ENCODE results near the gene ATG16L1. TPM values are rescaled to one million over a fixed set of nuclear protein-coding genes. Genes with fewer than 3 reads are reported as not detected.

ATG16L1 gene
- total RNA-seq, 2 donors from 2014 or later = 23.6 to 26.0 TPM

GRCh38 chr2:233217892-233218377, 33.5 kb upstream of the ATG16L1 start:
- Mint-ChIP-seq H3K27me3 (ENCODE audit: low read depth) (no peaks in the 10 kb centered on the region), H3K27ac (no peak overlapping the region), H3K36me3 (ENCODE audit: insufficient read depth in 2 of 2) (no peaks in the 10 kb centered on the region), H3K9me3 (peaks cover 0 to 3% of the 10 kb centered on the region in 2 donors), H3K4me3 (no peak overlapping the region), H3K4me1 (ENCODE audit: low read depth) (no peaks in the 10 kb centered on the region)
- no peak for ATAC-seq (replicated peaks in 1 of 2)
- DNase-seq = no peak

DNA sequence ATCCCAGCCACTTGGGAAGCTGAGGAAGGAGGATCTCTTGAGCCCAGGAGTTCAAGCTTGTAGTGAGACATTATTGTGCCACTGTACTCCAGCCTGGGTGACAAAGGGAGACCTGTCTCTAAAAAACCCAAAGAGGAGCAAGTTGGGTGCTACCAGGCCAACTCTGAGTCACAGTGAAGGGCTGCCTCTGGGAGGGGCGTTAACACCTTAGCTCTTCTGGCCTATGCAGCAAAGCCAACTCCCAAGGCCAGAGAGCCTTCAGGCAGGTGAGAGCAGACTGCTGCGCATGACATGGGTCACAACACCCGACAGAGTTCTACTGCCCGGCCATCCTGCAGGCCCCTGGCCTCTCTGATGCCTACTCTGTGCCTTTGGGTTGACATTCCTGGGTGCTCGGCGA, 32.6 kb upstream of the ATG16L1 start:
- ATAC-seq (replicated peaks in 1 of 2) = no peak

GRCh38 chr2:233219848-233220247, 31.6 kb upstream of the ATG16L1 start:
- Mint-ChIP-seq H3K27ac (no peak overlapping the region), H3K9me3 (peaks cover 0 to 3% of the 10 kb centered on the region in 2 donors), H3K4me3 (no peak overlapping the region), H3K4me1 (ENCODE audit: low read depth) (no peaks in the 10 kb centered on the region), H3K27me3 (ENCODE audit: low read depth) (no peaks in the 10 kb centered on the region), H3K36me3 (ENCODE audit: insufficient read depth in 2 of 2) (no peaks in the 10 kb centered on the region)
- DNase-seq (no peak), ATAC-seq (replicated peaks in 1 of 2) (no peak)

More for the DNA sequence above, 32.6 kb upstream of the ATG16L1 start:
- no peaks in the 10 kb centered on the region for H3K36me3 Mint-ChIP-seq (ENCODE audit: insufficient read depth in 2 of 2)
- DNase-seq = no peak
- H3K4me3 Mint-ChIP-seq = no peak overlapping the region
- H3K27ac Mint-ChIP-seq = no peak overlapping the region
- peaks cover 0 to 3% of the 10 kb centered on the region in 2 donors for H3K9me3 Mint-ChIP-seq
- no peaks in the 10 kb centered on the region for H3K27me3 Mint-ChIP-seq (ENCODE audit: low read depth)
- no peaks in the 10 kb centered on the region for H3K4me1 Mint-ChIP-seq (ENCODE audit: low read depth)

DNA sequence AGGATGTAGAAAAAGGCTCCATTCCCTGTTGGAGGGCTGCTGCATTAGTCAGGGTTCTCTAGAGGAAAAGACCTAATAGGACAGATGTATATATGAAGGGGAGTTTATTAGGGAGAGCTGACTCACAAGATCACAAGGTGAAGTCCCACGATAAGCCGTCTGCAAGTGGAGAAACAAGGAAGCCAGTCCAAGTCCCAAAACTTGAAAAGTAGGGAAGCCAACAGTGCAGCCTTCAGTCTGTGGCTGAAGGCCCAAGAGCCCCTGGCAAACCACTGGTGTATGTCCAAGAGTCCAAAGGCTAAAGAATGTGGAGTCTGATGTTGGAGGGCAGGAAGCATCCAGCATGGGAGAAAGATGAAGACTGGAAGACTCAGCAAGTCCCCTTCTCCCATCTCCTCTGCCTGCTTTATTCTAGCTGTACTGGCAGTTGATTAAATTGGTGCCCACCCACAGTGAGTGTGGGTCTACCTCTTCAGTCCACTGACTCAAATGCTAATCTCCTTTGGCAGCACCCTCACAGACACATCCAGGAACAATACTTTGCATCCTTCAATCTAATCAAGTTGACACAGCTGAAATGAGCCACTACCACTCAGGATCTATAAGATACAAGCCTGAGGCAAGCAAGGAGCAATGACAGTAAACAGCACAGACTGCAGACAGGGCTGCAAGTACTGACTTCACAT, 30.0 kb upstream of the ATG16L1 start:
- Mint-ChIP-seq H3K9me3 (peaks cover 0 to 3% of the 10 kb centered on the region in 2 donors), H3K27ac (no peak overlapping the region), H3K36me3 (ENCODE audit: insufficient read depth in 2 of 2) (no peaks in the 10 kb centered on the region), H3K4me3 (no peak overlapping the region), H3K4me1 (ENCODE audit: low read depth) (peaks cover 6% of the 10 kb centered on the region), H3K27me3 (ENCODE audit: low read depth) (no peaks in the 10 kb centered on the region)
- ATAC-seq (replicated peaks in 1 of 2) (no peak), DNase-seq (no peak)

DNA sequence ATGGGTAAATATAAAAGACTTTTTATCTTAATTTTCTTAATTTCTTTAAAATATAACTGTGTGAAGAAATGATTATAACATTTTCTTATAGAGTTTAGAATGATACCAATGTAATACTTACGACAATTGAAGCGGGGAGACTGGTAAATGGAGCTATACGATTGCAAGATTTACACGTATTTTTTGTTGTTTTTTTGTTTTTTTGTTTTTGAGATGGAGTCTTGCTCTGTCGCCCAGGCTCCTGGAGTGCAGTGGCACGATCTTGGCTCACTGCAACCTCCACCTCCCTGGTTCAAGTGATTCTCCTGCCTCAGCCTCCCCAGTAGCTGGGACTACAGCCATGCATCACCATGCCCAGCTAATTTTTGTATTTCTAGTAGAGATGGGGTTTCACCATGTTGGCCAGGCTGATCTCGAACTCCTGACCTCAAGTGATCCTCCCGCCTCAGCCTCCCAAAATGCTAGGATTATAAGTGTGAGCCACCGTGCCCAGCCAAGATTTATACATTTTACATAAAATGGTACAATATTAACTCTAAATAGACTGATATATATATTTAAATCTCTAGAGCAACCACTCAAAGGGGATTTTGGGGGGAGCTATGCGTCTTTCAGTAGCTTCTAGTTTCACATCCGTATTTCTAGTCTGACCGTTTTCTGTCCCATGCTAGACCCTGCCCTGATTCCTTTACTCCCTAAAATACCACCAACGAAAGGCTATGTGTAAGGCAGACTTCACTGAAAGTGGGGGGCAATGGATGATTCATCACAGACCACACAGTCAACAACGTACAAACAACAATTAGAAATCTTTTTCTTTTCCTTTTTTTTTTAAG, 28.2 kb upstream of the ATG16L1 start:
- H3K4me1 Mint-ChIP-seq (ENCODE audit: low read depth) = peaks cover 6% of the 10 kb centered on the region
- no peak overlapping the region for H3K4me3 Mint-ChIP-seq
- DNase-seq (no peak), ATAC-seq (replicated peaks in 1 of 2) (no peak)
- H3K27ac Mint-ChIP-seq = no peak overlapping the region
- peaks cover 0 to under 1% of the 10 kb centered on the region in 2 donors for H3K9me3 Mint-ChIP-seq
- no peaks in the 10 kb centered on the region for H3K27me3 Mint-ChIP-seq (ENCODE audit: low read depth)
- H3K36me3 Mint-ChIP-seq (ENCODE audit: insufficient read depth in 2 of 2) = no peaks in the 10 kb centered on the region

- ATAC-seq (replicated peaks in 1 of 2) = peak in 1 of 2 donors; percentile 56
Measured at GRCh38 chr2:233225230-233226068, 26.0 kb upstream of the ATG16L1 start.

GRCh38 chr2:233226511-233227031, 24.9 kb upstream of the ATG16L1 start:
- DNase-seq (no peak), ATAC-seq (replicated peaks in 1 of 2) (no peak)
- no peaks in the 10 kb centered on the region for H3K9me3 Mint-ChIP-seq
- no peak overlapping the region for H3K4me3 Mint-ChIP-seq
- H3K27ac Mint-ChIP-seq = no peak overlapping the region
- peaks cover 21% of the 10 kb centered on the region for H3K4me1 Mint-ChIP-seq (ENCODE audit: low read depth)
- no peaks in the 10 kb centered on the region for H3K36me3 Mint-ChIP-seq (ENCODE audit: insufficient read depth in 2 of 2)
- no peaks in the 10 kb centered on the region for H3K27me3 Mint-ChIP-seq (ENCODE audit: low read depth)

More at GRCh38 chr2:233225230-233226068, 26.0 kb upstream of the ATG16L1 start:
- H3K27me3 Mint-ChIP-seq (ENCODE audit: low read depth) = no peaks in the 10 kb centered on the region
- no peaks in the 10 kb centered on the region for H3K36me3 Mint-ChIP-seq (ENCODE audit: insufficient read depth in 2 of 2)
- H3K27ac Mint-ChIP-seq = no peak overlapping the region
- H3K4me1 Mint-ChIP-seq (ENCODE audit: low read depth) = peaks cover 10% of the 10 kb centered on the region
- DNase-seq = no peak
- no peak overlapping the region for H3K4me3 Mint-ChIP-seq
- H3K9me3 Mint-ChIP-seq = no peaks in the 10 kb centered on the region

GRCh38 chr2:233227346-233227978, 24.0 kb upstream of the ATG16L1 start:
- H3K9me3 Mint-ChIP-seq = no peaks in the 10 kb centered on the region
- H3K27ac Mint-ChIP-seq = no peak overlapping the region
- peaks cover 21% of the 10 kb centered on the region for H3K4me1 Mint-ChIP-seq (ENCODE audit: low read depth)
- H3K36me3 Mint-ChIP-seq (ENCODE audit: insufficient read depth in 2 of 2) = no peaks in the 10 kb centered on the region
- ATAC-seq (replicated peaks in 1 of 2) = no peak
- H3K27me3 Mint-ChIP-seq (ENCODE audit: low read depth) = no peaks in the 10 kb centered on the region
- no peak for DNase-seq
- no peak overlapping the region for H3K4me3 Mint-ChIP-seq

DNA sequence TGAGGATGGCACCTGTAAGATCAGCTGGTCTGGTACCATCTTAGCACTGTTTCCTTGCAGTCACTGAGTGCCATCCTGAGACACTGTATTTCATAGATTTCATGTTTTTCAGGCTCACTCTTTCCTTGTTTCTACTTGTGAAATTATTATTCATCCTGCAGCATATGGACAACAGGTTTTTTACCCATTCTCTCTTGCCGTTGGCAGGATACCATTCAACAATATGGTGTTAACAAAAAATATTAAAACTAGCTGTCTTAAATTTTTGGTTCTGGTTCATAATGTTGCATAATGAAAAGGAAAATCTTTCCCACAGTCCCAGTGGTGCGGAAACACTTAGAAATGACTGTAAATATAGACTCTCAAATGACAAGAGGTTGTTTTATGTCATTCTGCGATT, 23.1 kb upstream of the ATG16L1 start:
- DNase-seq = no peak
- no peak overlapping the region for H3K27ac Mint-ChIP-seq
- no peak for ATAC-seq (replicated peaks in 1 of 2)
- H3K4me3 Mint-ChIP-seq = no peak overlapping the region
- H3K36me3 Mint-ChIP-seq (ENCODE audit: insufficient read depth in 2 of 2) = no peaks in the 10 kb centered on the region
- H3K4me1 Mint-ChIP-seq (ENCODE audit: low read depth) = peaks cover 29% of the 10 kb centered on the region
- no peaks in the 10 kb centered on the region for H3K27me3 Mint-ChIP-seq (ENCODE audit: low read depth)
- no peaks in the 10 kb centered on the region for H3K9me3 Mint-ChIP-seq

- Mint-ChIP-seq H3K27me3 (ENCODE audit: low read depth) (no peaks in the 10 kb centered on the region), H3K4me3 (peak overlapping the region; percentile 21 to 67), H3K4me1 (ENCODE audit: low read depth) (peaks cover 51% of the 10 kb centered on the region), H3K9me3 (no peaks in the 10 kb centered on the region), H3K27ac (no peak overlapping the region), H3K36me3 (ENCODE audit: insufficient read depth in 2 of 2) (no peaks in the 10 kb centered on the region)
- no peak for DNase-seq
- ATAC-seq (replicated peaks in 1 of 2) = peak; percentile 23 to 28
Measured at GRCh38 chr2:233233618-233234230, 17.7 kb upstream of the ATG16L1 start.

DNA sequence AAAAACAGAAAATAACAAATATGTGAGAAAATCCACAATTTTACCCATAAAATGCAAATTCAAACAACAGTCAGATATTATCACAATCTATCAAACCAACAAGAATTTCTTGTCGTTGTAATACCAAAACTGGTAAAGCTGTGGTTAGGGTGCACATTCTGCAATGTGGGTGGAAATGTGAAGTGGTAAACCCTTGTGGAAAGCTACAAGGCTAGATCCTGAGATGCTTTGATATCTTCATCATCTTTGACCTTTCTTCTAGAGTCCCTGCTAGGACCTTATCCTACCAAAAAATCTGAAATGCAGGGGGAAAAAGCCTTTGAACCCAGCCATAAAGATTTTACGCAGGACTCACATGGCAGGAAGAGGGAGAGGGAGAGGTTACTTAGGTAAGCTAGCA, 17.2 kb upstream of the ATG16L1 start:
- Mint-ChIP-seq H3K27ac (no peak overlapping the region), H3K27me3 (ENCODE audit: low read depth) (no peaks in the 10 kb centered on the region), H3K4me1 (ENCODE audit: low read depth) (peaks cover 51% of the 10 kb centered on the region), H3K4me3 (peak overlapping the region; percentile 39 to 67), H3K9me3 (no peaks in the 10 kb centered on the region), H3K36me3 (ENCODE audit: insufficient read depth in 2 of 2) (no peaks in the 10 kb centered on the region)
- peak in 1 of 2 donors; percentile 45 for DNase-seq
- ATAC-seq (replicated peaks in 1 of 2) = peak; percentile 58 to 69

DNA sequence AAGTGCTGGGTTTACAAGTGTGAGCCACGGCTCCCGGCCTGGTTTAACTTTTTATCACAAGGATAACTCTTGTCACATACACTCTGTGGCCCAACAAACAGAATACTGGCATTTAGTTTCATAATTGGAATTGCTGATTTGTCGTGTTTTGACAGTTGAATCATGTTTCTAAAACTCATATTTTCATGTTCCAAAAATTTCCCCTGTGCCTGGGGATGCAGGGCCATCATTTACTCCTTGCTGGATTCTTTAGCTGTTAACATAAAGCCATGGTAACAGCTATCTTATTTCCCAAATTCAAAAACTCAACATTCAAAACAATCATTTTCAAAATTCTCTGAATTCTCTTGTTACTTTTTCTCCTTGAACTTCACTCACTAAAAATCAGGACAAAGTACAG, 16.5 kb upstream of the ATG16L1 start:
- H3K36me3 Mint-ChIP-seq (ENCODE audit: insufficient read depth in 2 of 2) = no peaks in the 10 kb centered on the region
- H3K9me3 Mint-ChIP-seq = peaks cover 0 to 2% of the 10 kb centered on the region in 2 donors
- H3K4me3 Mint-ChIP-seq = peak overlapping the region in 1 of 2 donors; percentile 37
- H3K4me1 Mint-ChIP-seq (ENCODE audit: low read depth) = peaks cover 57% of the 10 kb centered on the region
- H3K27me3 Mint-ChIP-seq (ENCODE audit: low read depth) = no peaks in the 10 kb centered on the region
- ATAC-seq (replicated peaks in 1 of 2) (no peak), DNase-seq (no peak)
- no peak overlapping the region for H3K27ac Mint-ChIP-seq
